Right lobe of liver (tissue), 4 donors: ENCODE measurements around the gene ACO2.
"Not testable (repeated sequence)": the region's sequence is repeated elsewhere in the genome, so short reads cannot be mapped to it uniquely, and the experiment has no call there.

ENCODE experiments used
- CTCF ChIP-seq, 4 donors: fragments of 200-600 bp in 3 of 4; fragments of 450-650 bp in 1 of 4; IDR thresholded peaks; one replicate each; pipeline versions ENCODE4 v1.5.1 to v1.8.0; 2016 to 2022; ENCODE audit warnings: antibody characterized with exemption in 4 of 4, mild to moderate bottlenecking in 2 of 4
- POLR2A ChIP-seq: fragments of 450-650 bp; IDR thresholded peaks from one replicate; pipeline ENCODE4 v1.6.1; 2017; ENCODE audit warnings: antibody characterized with exemption, mild to moderate bottlenecking
- donor health status: DM: no; HTN: no; CAD: no.
- donor health status: DM: no; HTN: no; CAD: no.
- donor health status: DM: no; HTN: yes; CAD: no.

GRCh38 chr22:41434361-41435003, 34.4 kb upstream of the ACO2 start:
- TF ChIP-seq CTCF (IDR thresholded peaks at IDR 0.05); POLR2A: not testable (repeated sequence)
